GM12874 (cell line): ENCODE results near the gene MOCS3.

Experiments
- CTCF ChIP-seq: IDR thresholded peaks from 2 replicates; pipeline ENCODE4 v1.5.1; 2011; ENCODE audit warnings: low read depth, mild to moderate bottlenecking, control low read depth, low read length, moderate library complexity; ENCODE audit not compliant: insufficient read depth

MOCS3 gene

GRCh38 chr20:50987493-50988210, 29.0 kb downstream of the MOCS3 start:
- peak; percentile 80 for TF ChIP-seq CTCF

GRCh38 chr20:50991076-50991475, 32.5 kb downstream of the MOCS3 start:
- TF ChIP-seq CTCF = no peak

- no peak for TF ChIP-seq CTCF
These were observed 33.7 kb downstream of the MOCS3 start for GRCh38 chr20:50992336-50992732.

GRCh38 chr20:50992733-50993457, 34.3 kb downstream of the MOCS3 start:
- peak; percentile 54 for TF ChIP-seq CTCF

- no peak for TF ChIP-seq CTCF
These were observed 35.3 kb downstream of the MOCS3 start for GRCh38 chr20:50993876-50994275.

GRCh38 chr20:50995506-50995905, 36.9 kb downstream of the MOCS3 start:
- no peak for TF ChIP-seq CTCF

- TF ChIP-seq CTCF = no peak
These were observed 38.6 kb downstream of the MOCS3 start for GRCh38 chr20:50996901-50997865.
